Fibroblast of peridontal ligament (primary cell): ENCODE results near the gene PALLD.

Experiments used
- DNase-seq: peaks from one replicate; pipeline ENCODE4 v3.0.0-alpha.2; 2010; ENCODE audit errors: extremely low read depth

The PALLD gene

GRCh38 chr4:168874083-168874482 lies 377.2 kb downstream of the PALLD start:
- no peak for DNase-seq

GRCh38 chr4:168876106-168876505 lies 379.3 kb downstream of the PALLD start:
- DNase-seq = no peak

GRCh38 chr4:168877511-168878491 lies 380.9 kb downstream of the PALLD start:
- no peak for DNase-seq

GRCh38 chr4:168878623-168879022 lies 381.8 kb downstream of the PALLD start:
- DNase-seq = no peak

GRCh38 chr4:168879188-168879587 lies 382.3 kb downstream of the PALLD start:
- DNase-seq = no peak

GRCh38 chr4:168880072-168880675 lies 383.3 kb downstream of the PALLD start:
- peak; percentile 50 for DNase-seq

GRCh38 chr4:168880811-168881595 lies 384.2 kb downstream of the PALLD start:
- DNase-seq = no peak

GRCh38 chr4:168881781-168882420 lies 385.0 kb downstream of the PALLD start:
- DNase-seq = no peak

GRCh38 chr4:168882650-168883233 lies 385.9 kb downstream of the PALLD start:
- peak; percentile 63 for DNase-seq

GRCh38 chr4:168883513-168883912 lies 386.7 kb downstream of the PALLD start:
- DNase-seq = peak; percentile 90

- DNase-seq = no peak
Observed at GRCh38 chr4:168884251-168885124, 387.6 kb downstream of the PALLD start.

GRCh38 chr4:168885400-168885799 lies 388.5 kb downstream of the PALLD start:
- no peak for DNase-seq

- DNase-seq = peak; percentile 35
Observed at GRCh38 chr4:168886351-168886750, 389.5 kb downstream of the PALLD start.

GRCh38 chr4:168887809-168888208 lies 391.0 kb downstream of the PALLD start:
- DNase-seq = no peak

- DNase-seq = no peak
Observed at GRCh38 chr4:168888715-168889215, 391.9 kb downstream of the PALLD start.

GRCh38 chr4:168891086-168891485 lies 394.2 kb downstream of the PALLD start:
- no peak for DNase-seq

GRCh38 chr4:168891688-168892087 lies 394.8 kb downstream of the PALLD start:
- DNase-seq = no peak

GRCh38 chr4:168892475-168892874 lies 395.6 kb downstream of the PALLD start:
- DNase-seq = no peak

GRCh38 chr4:168893205-168893604 lies 396.4 kb downstream of the PALLD start:
- no peak for DNase-seq

- DNase-seq = no peak
Observed at GRCh38 chr4:168893807-168894206, 397.0 kb downstream of the PALLD start.
